RCC 7860 (cell line): ENCODE measurements around the gene GTPBP1.

Experiments
- DNase-seq: peaks from one replicate; pipeline ENCODE4 v3.0.0-alpha.2; 2015; ENCODE audit warnings: low spot score
- FAIRE-seq: peaks from 2 replicates; lab custom pipeline; 2012; peaks lifted over from hg19 to GRCh38; lab: Jason Lieb, UNC

GTPBP1 gene

GRCh38 chr22:38756711-38757463 lies 51.1 kb downstream of the GTPBP1 start:
- DNase-seq (no peak), FAIRE-seq (no peak)

DNA sequence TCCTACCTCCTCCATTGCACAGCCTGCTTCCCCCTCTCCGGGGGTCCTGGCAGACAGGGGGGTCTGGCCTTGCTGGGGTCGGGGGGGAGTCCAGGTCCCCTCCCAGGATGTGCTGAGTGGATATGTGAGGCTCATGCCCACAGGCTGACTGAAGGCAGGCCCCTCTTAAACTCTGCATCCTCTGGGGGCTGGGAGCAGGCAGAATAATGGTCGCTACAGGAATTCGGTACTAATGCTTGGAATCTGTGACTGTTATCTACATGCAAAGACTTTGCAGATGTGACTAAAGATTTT lies 51.7 kb downstream of the GTPBP1 start:
- no peak for FAIRE-seq
- no peak for DNase-seq

DNA sequence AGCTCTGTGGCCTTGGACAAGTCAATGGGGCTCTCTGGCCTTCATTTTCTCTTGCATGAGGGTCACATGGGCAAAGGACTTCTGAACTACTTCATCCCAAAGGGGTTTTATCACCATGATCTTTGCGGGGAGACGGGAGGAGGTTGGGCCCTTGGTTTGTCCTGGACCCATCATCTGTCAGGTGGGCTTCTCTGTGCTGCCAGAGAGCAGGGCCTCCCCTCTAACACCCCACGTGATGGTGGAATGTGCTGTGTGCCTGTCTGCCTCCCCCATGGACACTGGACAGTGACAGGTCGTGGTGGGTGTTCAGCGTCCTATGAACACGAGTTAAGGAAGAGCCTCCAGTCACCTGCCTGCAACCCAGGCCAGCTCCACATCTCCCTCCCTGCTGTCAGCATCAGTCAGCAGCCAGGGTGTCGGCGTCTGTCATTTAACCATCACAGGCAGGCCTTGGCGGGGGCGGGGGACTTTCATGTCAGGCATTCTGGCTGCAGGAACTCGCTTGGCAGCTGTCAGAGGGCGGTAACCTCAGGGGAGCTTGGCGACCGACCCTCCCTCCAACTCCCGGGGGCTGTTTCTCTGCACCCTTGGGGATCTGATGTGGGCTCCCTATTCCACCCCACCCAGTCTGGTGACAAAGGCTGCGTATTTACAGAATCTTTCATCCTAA lies 52.7 kb downstream of the GTPBP1 start:
- no peak for FAIRE-seq
- no peak for DNase-seq

DNA sequence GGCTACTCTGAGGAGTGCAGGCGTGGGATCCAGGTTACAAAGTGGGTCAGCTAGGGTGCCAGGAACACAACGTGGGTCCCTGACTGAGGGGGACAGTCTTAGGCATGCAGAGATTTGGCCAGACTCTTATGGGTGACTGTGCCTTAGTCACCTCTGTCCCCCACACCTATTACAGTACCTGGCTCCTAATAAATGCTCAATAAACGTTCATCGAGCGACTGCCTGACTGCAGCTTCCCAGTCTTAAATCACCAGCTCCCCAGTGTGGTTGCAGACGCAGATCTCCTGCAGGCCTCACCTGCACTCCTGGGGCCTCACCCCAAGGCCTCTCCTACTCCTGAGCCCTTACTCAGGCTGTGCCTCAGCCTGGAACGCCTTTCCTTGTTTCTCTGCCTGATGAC lies 53.3 kb downstream of the GTPBP1 start:
- DNase-seq (no peak), FAIRE-seq (no peak)

DNA sequence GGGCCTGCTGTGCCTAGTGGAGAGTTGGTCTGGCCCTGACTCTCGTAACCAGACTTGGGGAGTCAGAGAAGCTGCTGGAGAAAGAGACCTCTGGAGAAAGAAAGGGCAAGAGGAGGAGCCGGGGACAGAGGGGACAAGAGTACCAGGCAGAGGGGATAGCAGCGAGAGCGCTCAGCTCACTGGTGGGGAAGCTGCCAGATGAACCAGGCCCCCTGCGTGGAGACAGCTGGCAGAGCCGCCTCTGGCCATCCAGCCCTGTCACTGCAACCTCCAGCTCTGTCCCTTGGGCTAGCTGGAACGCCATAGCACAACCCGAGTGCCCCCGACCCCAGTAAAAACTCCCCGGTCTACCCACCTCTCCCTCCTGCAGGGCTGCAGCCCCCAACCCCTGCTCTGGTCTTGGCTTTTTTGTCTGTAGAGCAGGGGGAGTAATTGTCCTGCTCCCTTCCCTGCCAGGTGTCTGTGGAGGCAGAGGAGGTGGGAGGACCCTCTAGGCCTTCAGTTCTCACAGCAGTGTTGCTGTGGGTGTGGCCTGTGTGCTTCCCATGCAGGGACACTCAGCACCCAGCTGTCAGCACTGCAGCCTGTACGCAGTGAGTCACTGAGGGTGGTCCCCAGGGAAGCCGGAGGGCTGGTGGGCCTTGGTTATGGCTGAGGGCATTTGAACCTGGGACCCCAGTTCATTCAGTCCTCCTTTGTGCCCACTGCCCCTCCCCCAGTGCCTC lies 54.9 kb downstream of the GTPBP1 start:
- DNase-seq (no peak), FAIRE-seq (no peak)

GRCh38 chr22:38761202-38762162 lies 55.7 kb downstream of the GTPBP1 start:
- no peak for FAIRE-seq
- DNase-seq, result no peak

DNA sequence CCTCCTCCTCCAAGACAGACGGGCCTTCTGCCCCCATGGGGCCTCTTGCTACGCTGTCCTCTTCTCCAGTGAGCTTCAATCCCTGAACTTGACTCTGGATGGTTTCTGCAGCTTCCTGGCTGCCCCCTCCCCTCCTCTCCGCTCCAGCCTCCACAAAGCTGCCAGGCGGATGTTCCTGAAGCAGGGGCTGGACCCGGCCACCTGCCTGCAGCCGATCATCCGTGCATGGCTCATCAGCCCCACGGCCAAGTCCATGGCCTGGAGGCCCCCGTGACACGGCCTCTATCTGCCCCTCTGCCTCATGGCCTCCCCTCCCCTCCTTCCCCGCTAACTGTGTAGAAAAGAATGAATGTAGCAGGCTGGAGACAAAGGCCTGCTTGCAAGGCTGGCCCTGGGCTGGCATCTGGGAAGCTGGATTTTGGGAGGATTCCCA lies 56.8 kb downstream of the GTPBP1 start:
- DNase-seq (no peak), FAIRE-seq (no peak)

DNA sequence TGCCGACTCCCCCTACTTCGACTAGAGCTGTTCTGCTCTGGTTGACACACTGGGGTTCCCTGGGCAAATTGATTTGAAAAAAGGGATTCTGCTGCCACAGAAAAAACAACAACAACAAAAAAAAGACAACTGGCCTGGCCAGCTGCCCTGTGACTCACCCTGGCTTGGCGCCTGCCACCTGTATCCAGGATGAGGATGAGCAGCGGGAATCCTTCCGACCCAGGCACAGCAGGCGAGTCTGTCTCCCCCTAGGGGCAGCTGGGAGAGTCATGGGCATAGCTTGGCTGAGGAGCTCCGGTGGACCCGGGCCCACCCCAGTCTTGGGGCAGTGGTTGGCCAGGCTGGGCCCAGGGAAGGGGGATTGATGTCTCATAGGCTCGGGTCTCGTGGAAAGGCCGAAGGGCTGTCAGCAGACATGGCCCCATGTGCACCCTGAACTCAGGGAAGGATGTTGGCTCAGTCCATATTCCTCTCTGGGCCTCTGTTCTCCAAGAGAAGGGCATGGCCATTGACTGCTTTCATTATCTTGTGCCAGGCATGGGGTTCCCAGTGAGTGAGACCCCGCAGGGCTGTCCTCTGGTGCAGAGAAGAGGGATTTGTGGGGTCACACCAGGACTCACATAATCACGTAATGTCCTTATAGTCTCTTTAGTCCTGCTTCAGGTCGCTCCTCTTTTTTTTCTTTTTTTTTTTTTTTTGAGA lies 60.5 kb downstream of the GTPBP1 start:
- peak; percentile 57 for DNase-seq
- no peak for FAIRE-seq

DNA sequence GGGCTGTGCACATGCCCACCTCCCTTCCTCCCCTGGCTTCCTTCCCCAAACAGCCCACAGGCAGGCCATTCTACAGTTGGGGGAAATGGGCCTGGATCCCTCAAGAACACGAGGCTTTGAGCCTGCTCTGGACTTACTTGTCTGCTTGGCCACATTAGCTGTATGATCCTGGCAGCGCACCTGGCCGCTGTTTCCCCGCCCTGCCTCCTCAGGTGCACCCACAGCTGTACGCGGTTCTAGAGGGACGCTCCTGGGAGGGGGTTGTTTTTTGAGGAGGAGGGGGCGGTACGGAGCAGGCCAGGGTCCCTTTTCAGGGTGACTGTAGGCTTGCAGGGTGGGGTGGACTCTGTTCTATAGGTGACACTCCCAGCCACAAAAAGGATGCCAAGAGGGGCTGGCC lies 61.6 kb downstream of the GTPBP1 start:
- no peak for DNase-seq
- FAIRE-seq, result no peak

GRCh38 chr22:38768036-38768435 lies 62.3 kb downstream of the GTPBP1 start:
- FAIRE-seq (no peak), DNase-seq (no peak)

DNA sequence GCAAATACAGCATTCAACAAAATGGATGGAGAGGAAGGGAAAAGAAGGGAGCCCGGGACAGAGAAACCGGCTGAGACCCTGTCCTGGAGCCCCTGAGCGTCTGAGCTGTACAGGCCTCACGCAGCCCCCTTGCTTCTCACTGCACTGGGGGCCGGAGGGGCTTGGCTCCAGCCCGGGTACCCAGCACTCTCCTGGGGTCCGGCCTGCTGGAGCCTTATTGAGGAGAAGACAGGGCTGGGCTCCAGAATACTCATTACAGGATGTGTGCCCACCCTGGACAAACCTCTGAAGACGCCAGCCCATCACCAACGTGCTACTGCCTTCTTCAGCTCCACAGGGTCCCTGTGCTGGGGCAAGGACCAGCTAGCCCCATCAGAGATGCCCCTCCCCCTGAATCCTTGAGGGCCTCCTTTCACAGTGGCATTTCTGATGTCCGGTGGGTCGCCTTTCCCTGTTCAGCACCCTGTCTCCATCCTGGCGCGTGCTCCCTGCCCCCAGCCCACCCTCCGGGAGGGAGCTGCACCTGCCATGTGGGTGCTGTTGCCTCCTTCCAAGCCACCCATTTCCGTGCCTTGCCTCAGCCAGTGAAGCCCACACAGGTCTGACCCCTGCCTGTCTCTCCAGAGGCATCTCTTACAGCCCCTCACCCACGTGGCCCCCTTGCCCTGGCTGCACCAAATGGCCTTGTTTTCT lies 64.7 kb downstream of the GTPBP1 start:
- no peak for DNase-seq
- FAIRE-seq, result no peak

DNA sequence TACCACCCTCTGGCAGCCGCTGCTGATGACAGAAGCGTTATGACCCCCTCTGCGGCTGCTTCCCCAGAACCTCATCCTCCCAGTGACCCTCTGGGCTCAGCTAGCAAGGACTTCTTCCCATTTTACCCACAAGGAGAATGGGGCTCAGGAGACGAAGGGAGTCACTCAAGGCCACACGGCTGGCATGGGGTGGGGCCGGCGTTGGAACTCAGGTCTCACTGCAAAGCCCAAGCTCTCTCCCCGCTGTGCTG lies 66.8 kb downstream of the GTPBP1 start:
- no peak for FAIRE-seq
- DNase-seq, result no peak

GRCh38 chr22:38773363-38773946 lies 67.7 kb downstream of the GTPBP1 start:
- DNase-seq (no peak), FAIRE-seq (no peak)

GRCh38 chr22:38774496-38775166 lies 68.9 kb downstream of the GTPBP1 start:
- FAIRE-seq, result no peak
- no peak for DNase-seq

DNA sequence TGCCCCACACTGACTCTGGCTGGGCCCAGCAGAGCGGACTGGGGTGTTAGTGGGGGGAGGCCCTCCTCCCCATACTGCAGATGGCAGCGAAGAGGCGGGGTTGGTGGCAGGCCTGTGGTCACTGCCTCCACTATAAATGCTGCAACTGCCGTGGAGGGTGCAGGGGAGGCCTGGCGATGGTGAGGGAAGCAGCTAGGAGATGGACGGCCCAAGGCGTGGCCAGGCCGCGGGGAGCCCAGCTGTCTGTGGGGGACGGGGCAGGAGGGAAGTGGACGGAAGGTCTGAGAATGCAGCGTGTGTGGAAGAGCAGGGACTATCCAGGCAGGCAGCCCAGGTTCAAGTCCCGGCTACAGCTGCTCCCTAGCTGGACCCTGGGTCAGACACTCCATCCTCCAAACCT lies 69.9 kb downstream of the GTPBP1 start:
- FAIRE-seq, result no peak
- no peak for DNase-seq

DNA sequence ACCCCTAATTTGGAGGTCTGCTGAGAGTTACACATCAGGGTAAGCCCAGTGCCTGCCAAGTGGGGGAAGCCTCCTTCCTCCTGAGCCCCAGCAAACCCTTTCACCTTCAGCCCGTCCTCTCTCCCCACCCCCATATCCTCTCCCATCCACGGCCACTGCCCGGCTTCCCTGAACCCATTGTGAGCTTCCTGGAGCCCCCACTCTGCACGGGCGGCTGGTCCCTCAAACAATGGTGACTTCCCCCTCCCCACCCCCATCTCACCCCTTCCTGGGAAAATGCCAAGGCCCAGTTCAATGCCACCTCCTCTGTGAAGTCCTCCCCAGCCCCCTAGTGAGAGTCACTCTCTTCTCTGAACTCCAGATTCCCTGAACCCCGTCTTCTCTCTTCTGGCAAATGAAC lies 70.3 kb downstream of the GTPBP1 start:
- DNase-seq (no peak), FAIRE-seq (no peak)

DNA sequence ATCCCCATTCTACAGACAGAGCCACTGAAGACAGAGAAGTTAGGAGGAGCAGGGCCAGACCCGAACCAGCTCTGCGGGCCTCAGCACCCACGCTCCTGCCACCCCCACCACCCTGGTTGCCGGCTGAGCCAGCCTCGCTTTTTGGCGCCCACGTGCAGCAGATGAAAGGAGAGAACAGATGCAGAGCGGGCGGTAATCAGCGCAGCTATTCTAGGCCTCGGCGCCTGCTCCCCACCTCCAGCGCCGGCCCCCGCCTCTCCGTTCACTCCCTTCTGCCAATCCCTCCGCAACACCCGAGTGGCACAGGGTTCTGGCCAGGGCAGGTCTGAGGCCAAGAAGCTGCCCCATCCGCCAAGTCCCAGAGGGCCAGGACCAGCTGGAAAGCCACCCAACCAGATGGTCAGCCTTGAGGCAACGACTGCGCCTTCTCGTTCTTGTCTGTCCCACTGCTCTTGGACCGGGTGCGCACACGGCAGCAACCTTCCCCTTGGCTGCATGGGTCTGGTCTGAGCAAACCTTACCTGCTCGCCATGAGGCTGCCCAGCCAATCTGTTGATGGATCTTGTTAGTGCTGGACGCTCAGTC lies 71.4 kb downstream of the GTPBP1 start:
- no peak for DNase-seq
- no peak for FAIRE-seq

GRCh38 chr22:38781033-38781432 lies 75.3 kb downstream of the GTPBP1 start:
- FAIRE-seq (no peak), DNase-seq (no peak)
